ENCODE results near the gene TTC33. TPM values are rescaled to one million over a fixed set of nuclear protein-coding genes. Genes with fewer than 3 reads are reported as not detected.

The TTC33 gene
- polyA plus RNA-seq, 1 of the 3 experiments (the other 2 are of a cell fraction), result 2.2 TPM

DNA sequence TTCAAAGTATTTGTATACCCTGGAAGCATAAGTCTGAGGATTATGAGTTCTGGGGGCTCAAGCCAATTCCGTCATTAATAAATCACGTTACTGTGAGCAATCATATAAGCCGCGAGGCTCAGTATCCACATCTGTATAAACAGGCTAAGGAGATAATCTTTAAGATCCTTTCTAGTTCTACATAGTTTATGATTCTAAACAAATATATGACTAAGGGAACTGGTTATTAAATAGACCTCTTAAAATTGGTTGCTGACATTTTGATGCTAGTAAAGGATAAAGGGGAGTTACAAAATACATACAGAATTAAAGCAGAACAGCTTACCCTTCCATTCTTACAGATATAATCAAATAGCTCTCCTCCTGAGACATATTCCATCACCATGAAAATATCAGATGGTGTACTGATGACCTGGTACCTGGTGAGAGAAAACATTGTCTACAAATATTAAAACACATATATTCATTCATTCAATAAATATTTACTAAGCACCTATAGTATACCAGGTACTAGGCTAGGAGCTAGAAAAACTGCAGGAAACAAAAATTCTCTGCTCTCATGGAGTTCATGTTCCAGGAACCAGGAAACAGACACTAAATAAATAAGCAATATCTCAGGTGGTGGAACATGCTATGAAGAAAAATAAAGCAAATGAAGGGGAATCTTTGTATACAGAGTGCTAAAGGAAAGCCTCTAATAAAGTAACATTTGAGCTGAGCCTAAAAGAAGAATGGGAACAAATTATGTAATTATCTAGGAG is 19.5 kb upstream of the TTC33 start:
- DNase-seq, result no peak
- Histone ChIP-seq H4K20me1 (ENCODE audit: insufficient read depth) (peaks cover 18% of the 10 kb centered on the region), H3K9me3 (no peaks in the 10 kb centered on the region), H3K9ac (no peak overlapping the region), H3K27me3 (ENCODE audit: insufficient read depth) (no peaks in the 10 kb centered on the region), H3K4me3 (ENCODE audit: low read depth in 2 of 2, low read length in 1 of 2) (no peak overlapping the region), H3K4me1 (ENCODE audit: control insufficient read depth in 1 of 2, insufficient read depth in 2 of 2, low read depth in 1 of 2, low read length in 1 of 2) (peaks cover 0 to 4% of the 10 kb centered on the region in 2 experiments; a peak in 2 of 4 replicates), H3K79me2 (ENCODE audit: insufficient read depth) (peaks cover 49% of the 10 kb centered on the region), H3F3A (replicated peaks; ENCODE audit: insufficient read depth) (peaks cover 5% of the 10 kb centered on the region), H3K4me2 (no peak overlapping the region), H3K9me2 (no peaks in the 10 kb centered on the region), H3K36me3 (replicated peaks in 1 of 2; ENCODE audit: control insufficient read depth in 1 of 2, insufficient read depth in 2 of 2, low read length in 1 of 2) (peaks cover 45 to 55% of the 10 kb centered on the region in 2 experiments), H2AFZ (ENCODE audit: low read depth) (no peak overlapping the region), H3K27ac (ENCODE audit: low read depth in 2 of 2, low read length in 1 of 2) (no peak overlapping the region; a peak in 1 of 4 replicates)
- WGBS (ENCODE audit: low lambda C conversion rate), result 92% methylated on average over 4 of the region's 4 CpGs
- POLR2A ChIA-PET, result no interaction called here
- TF ChIP-seq, protein P1, sequence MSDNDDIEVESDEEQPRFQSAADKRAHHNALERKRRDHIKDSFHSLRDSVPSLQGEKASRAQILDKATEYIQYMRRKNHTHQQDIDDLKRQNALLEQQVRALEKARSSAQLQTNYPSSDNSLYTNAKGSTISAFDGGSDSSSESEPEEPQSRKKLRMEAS (IDR thresholded peaks at IDR 0.05; ENCODE audit: low read depth), result no peak
- no peak for TF ChIP-seq RFX5 (IDR thresholded peaks at IDR 0.05; ENCODE audit: low read length)
- TF ChIP-seq POLR2AphosphoS5 (IDR thresholded peaks at IDR 0.05; ENCODE audit: low read depth, low read length), result no peak
- TF ChIP-seq GATA2 (CRISPR knock-in tag; IDR thresholded peaks at IDR 0.05), result no peak
- TF ChIP-seq NRF1 (IDR thresholded peaks at IDR 0.05; ENCODE audit: low read depth, low read length), result no peak
- no peak for TF ChIP-seq FOXM1 (IDR thresholded peaks at IDR 0.05; ENCODE audit: low read depth)
- TF ChIP-seq, protein P2, sequence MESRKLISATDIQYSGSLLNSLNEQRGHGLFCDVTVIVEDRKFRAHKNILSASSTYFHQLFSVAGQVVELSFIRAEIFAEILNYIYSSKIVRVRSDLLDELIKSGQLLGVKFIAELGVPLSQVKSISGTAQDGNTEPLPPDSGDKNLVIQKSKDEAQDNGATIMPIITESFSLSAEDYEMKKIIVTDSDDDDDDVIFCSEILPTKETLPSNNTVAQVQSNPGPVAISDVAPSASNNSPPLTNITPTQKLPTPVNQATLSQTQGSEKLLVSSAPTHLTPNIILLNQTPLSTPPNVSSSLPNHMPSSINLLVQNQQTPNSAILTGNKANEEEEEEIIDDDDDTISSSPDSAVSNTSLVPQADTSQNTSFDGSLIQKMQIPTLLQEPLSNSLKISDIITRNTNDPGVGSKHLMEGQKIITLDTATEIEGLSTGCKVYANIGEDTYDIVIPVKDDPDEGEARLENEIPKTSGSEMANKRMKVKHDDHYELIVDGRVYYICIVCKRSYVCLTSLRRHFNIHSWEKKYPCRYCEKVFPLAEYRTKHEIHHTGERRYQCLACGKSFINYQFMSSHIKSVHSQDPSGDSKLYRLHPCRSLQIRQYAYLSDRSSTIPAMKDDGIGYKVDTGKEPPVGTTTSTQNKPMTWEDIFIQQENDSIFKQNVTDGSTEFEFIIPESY (IDR thresholded peaks at IDR 0.05; ENCODE audit: borderline replicate concordance, low read depth), result no peak
- TF ChIP-seq, protein P3, sequence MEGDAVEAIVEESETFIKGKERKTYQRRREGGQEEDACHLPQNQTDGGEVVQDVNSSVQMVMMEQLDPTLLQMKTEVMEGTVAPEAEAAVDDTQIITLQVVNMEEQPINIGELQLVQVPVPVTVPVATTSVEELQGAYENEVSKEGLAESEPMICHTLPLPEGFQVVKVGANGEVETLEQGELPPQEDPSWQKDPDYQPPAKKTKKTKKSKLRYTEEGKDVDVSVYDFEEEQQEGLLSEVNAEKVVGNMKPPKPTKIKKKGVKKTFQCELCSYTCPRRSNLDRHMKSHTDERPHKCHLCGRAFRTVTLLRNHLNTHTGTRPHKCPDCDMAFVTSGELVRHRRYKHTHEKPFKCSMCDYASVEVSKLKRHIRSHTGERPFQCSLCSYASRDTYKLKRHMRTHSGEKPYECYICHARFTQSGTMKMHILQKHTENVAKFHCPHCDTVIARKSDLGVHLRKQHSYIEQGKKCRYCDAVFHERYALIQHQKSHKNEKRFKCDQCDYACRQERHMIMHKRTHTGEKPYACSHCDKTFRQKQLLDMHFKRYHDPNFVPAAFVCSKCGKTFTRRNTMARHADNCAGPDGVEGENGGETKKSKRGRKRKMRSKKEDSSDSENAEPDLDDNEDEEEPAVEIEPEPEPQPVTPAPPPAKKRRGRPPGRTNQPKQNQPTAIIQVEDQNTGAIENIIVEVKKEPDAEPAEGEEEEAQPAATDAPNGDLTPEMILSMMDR (IDR thresholded peaks at IDR 0.05), result no peak
- TF ChIP-seq YY1 (IDR thresholded peaks at IDR 0.05; ENCODE audit: low read depth), result no peak
- no peak for TF ChIP-seq SIN3A (IDR thresholded peaks at IDR 0.05; ENCODE audit: borderline replicate concordance, low read depth, low read length)
- no peak for TF ChIP-seq MXI1 (IDR thresholded peaks at IDR 0.05; ENCODE audit: low read depth, low read length)
- TF ChIP-seq, protein P4, sequence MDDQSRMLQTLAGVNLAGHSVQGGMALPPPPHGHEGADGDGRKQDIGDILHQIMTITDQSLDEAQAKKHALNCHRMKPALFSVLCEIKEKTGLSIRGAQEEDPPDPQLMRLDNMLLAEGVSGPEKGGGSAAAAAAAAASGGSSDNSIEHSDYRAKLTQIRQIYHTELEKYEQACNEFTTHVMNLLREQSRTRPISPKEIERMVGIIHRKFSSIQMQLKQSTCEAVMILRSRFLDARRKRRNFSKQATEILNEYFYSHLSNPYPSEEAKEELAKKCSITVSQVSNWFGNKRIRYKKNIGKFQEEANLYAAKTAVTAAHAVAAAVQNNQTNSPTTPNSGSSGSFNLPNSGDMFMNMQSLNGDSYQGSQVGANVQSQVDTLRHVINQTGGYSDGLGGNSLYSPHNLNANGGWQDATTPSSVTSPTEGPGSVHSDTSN (IDR thresholded peaks at IDR 0.05), result no peak
- no peak for TF ChIP-seq CHD2 (IDR thresholded peaks at IDR 0.05; ENCODE audit: low read length, partially characterized antibody)
- TF ChIP-seq, protein P5, sequence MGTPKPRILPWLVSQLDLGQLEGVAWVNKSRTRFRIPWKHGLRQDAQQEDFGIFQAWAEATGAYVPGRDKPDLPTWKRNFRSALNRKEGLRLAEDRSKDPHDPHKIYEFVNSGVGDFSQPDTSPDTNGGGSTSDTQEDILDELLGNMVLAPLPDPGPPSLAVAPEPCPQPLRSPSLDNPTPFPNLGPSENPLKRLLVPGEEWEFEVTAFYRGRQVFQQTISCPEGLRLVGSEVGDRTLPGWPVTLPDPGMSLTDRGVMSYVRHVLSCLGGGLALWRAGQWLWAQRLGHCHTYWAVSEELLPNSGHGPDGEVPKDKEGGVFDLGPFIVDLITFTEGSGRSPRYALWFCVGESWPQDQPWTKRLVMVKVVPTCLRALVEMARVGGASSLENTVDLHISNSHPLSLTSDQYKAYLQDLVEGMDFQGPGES (IDR thresholded peaks at IDR 0.05; ENCODE audit: low read depth, low read length), result no peak
- TF ChIP-seq RAD21 (IDR thresholded peaks at IDR 0.05; ENCODE audit: low read length), result no peak
- TF ChIP-seq NFIC (IDR thresholded peaks at IDR 0.05; ENCODE audit: borderline replicate concordance), result no peak
- TF ChIP-seq ELF1 (IDR thresholded peaks at IDR 0.05), result no peak
- CTCF ChIA-PET, result interaction anchor here (0.9 to 2.2 kb wide), 2 partner anchors 19 to 819 kb away, joined by 3 to 6 read pairs; partner anchors contain the start of gene TTC33

Data from SK-N-SH (cell line).